Omental fat pad (tissue), 4 donors: ENCODE measurements around the gene KRTAP19-5. TPM values are rescaled to one million over a fixed set of nuclear protein-coding genes. Genes with fewer than 3 reads are reported as not detected.

Experiments
- ATAC-seq: fragments of 150-250 bp; one replicate; pipeline ENCODE4 v1.9.1; 2016; ENCODE audit warnings: mild to moderate bottlenecking, moderate library complexity; ENCODE audit not compliant: low FRiP score
- DNase-seq: peaks from one replicate; pipeline ENCODE4 v3.0.0-alpha.2; 2019; ENCODE audit warnings: low spot score
- small RNA-seq: library from RNA; depleted of rRNA; stranded (forward); fragments of <200 nt; gene quantifications from one replicate; pipeline ENCODE3, GENCODE V24; 2016
- total RNA-seq, 4 donors: library from RNA; depleted of rRNA; stranded (reverse); fragments of >200 nt; gene quantifications; one replicate each; pipeline ENCODE4 v1.1.0, GENCODE V29; 2016
- TF ChIP-seq, protein P1 (sequence below), 3 donors: fragments of 450-650 bp; IDR thresholded peaks; one replicate each; pipeline ENCODE4 v1.5.1; 2016 to 2017; ENCODE audit warnings: antibody characterized with exemption in 3 of 3, mild to moderate bottlenecking in 3 of 3, moderate library complexity in 2 of 3

Gene KRTAP19-5
- total RNA-seq, 4 donors from 2014 or later, result not detected

GRCh38 chr21:30463713-30464112 is 38.2 kb downstream of the KRTAP19-5 start:
- ATAC-seq (no peak), DNase-seq (no peak)
- TF ChIP-seq, protein P1, sequence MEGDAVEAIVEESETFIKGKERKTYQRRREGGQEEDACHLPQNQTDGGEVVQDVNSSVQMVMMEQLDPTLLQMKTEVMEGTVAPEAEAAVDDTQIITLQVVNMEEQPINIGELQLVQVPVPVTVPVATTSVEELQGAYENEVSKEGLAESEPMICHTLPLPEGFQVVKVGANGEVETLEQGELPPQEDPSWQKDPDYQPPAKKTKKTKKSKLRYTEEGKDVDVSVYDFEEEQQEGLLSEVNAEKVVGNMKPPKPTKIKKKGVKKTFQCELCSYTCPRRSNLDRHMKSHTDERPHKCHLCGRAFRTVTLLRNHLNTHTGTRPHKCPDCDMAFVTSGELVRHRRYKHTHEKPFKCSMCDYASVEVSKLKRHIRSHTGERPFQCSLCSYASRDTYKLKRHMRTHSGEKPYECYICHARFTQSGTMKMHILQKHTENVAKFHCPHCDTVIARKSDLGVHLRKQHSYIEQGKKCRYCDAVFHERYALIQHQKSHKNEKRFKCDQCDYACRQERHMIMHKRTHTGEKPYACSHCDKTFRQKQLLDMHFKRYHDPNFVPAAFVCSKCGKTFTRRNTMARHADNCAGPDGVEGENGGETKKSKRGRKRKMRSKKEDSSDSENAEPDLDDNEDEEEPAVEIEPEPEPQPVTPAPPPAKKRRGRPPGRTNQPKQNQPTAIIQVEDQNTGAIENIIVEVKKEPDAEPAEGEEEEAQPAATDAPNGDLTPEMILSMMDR (IDR thresholded peaks at IDR 0.05), result no peak

Small RNA genes lying within 50 kb of the gene (small RNA-seq; reads per million reads assigned to genes)
- gene AP000567.1 (not detected), gene KRTAP19-10P (not detected), gene KRTAP19-11P (not detected), gene KRTAP19-9P (not detected)

Other genes starting within 250 kb of the KRTAP19-5 start
- not detected for gene KRTAP24-1, start 219.2 kb downstream of the KRTAP19-5 start, total RNA-seq
- gene KRTAP25-1, start 212.6 kb downstream of the KRTAP19-5 start, total RNA-seq, result not detected
- not detected for gene KRTAP26-1, start 181.8 kb downstream of the KRTAP19-5 start, total RNA-seq
- gene KRTAP27-1, start 164.4 kb downstream of the KRTAP19-5 start, total RNA-seq, result not detected
- not detected for gene KRTAP23-1, start 153.5 kb downstream of the KRTAP19-5 start, total RNA-seq
- not detected for gene KRTAP13-2, start 129.9 kb downstream of the KRTAP19-5 start, total RNA-seq
- gene KRTAP13-1, start 106.1 kb downstream of the KRTAP19-5 start, total RNA-seq, result not detected
- not detected for gene KRTAP13-3, start 76.2 kb downstream of the KRTAP19-5 start, total RNA-seq
- gene KRTAP13-4, start 71.9 kb downstream of the KRTAP19-5 start, total RNA-seq, result not detected
- not detected for gene KRTAP15-1, start 61.9 kb downstream of the KRTAP19-5 start, total RNA-seq
- not detected for gene KRTAP19-1, start 21.8 kb downstream of the KRTAP19-5 start, total RNA-seq
- gene KRTAP19-2, start 14.7 kb downstream of the KRTAP19-5 start, total RNA-seq, result not detected
- not detected for gene KRTAP19-3, start 10.1 kb downstream of the KRTAP19-5 start, total RNA-seq
- not detected for gene KRTAP19-4, start 5.0 kb downstream of the KRTAP19-5 start, total RNA-seq
- not detected for gene KRTAP19-6, start 39.7 kb upstream of the KRTAP19-5 start, total RNA-seq
- not detected for gene KRTAP19-7, start 59.2 kb upstream of the KRTAP19-5 start, total RNA-seq
- not detected for gene KRTAP22-2, start 88.3 kb upstream of the KRTAP19-5 start, total RNA-seq
- gene KRTAP6-3, start 90.3 kb upstream of the KRTAP19-5 start, total RNA-seq, result not detected
- not detected for gene KRTAP6-2, start 96.8 kb upstream of the KRTAP19-5 start, total RNA-seq
- gene KRTAP22-1, start 98.9 kb upstream of the KRTAP19-5 start, total RNA-seq, result not detected
- not detected for gene KRTAP6-1, start 111.8 kb upstream of the KRTAP19-5 start, total RNA-seq
- not detected for gene KRTAP20-1, start 114.3 kb upstream of the KRTAP19-5 start, total RNA-seq
- gene KRTAP20-4, start 118.5 kb upstream of the KRTAP19-5 start, total RNA-seq, result not detected
- not detected for gene KRTAP20-2, start 133.1 kb upstream of the KRTAP19-5 start, total RNA-seq
- gene KRTAP20-3, start 140.7 kb upstream of the KRTAP19-5 start, total RNA-seq, result not detected
- gene KRTAP21-3, start 216.6 kb upstream of the KRTAP19-5 start, total RNA-seq, result not detected
- gene KRTAP21-2, start 245.1 kb upstream of the KRTAP19-5 start, total RNA-seq, result not detected